Astrocyte of the spinal cord (primary cell): Measurements from ENCODE around the gene TEX54.

Experiments
- DNase-seq: peaks from one replicate; pipeline ENCODE4 v3.0.0; 2011; ENCODE audit warnings: low read depth, low spot score
- H3K4me3 ChIP-seq: 2 replicates; pipeline ENCODE4 v1.5.1; 2011; ENCODE audit warnings: low read depth, mild to moderate bottlenecking, low read length, moderate library complexity
- CTCF ChIP-seq: IDR thresholded peaks from 2 replicates; pipeline ENCODE4 v1.5.1; 2012; ENCODE audit warnings: low read depth, mild to moderate bottlenecking, low read length, inconsistent platforms
- in situ Hi-C: cut with HindIII; loops from 2 replicates; pipeline ENCODE4 v1.10.0; 2017; ENCODE audit warnings: low sequenced_read_pairs

The TEX54 gene

GRCh38 chr11:62832336-62833234, at the start of gene TEX54:
TSS of gene TEX54 (minus strand) at chr11:62832841.
- in situ Hi-C loops = no loop called here
- DNase-seq = no peak
- peak within 1 kb of the TSS; percentile 90 for H3K4me3 ChIP-seq
- no peak for TF ChIP-seq CTCF

- peak overlapping the region; percentile 99 for H3K4me3 ChIP-seq
- no peak for DNase-seq
- TF ChIP-seq CTCF = no peak
- in situ Hi-C loops = no loop called here
Observed at GRCh38 chr11:62882431-62882749, 49.7 kb upstream of the TEX54 start.

- no peak for TF ChIP-seq CTCF
- H3K4me3 ChIP-seq = peak overlapping the region; percentile 99
- in situ Hi-C loops = no loop called here
- DNase-seq = peak; percentile 99
Observed at GRCh38 chr11:62881579-62882430, 49.2 kb upstream of the TEX54 start.

GRCh38 chr11:62880803-62881578, 48.4 kb upstream of the TEX54 start, which contains the start of gene SLC3A2:
TSS of gene SLC3A2 (plus strand) at chr11:62880896. CDS start at chr11:62881024, 128 bp downstream.
- H3K4me3 ChIP-seq = peak within 1 kb of the TSS; percentile 99
- in situ Hi-C loops = no loop called here
- TF ChIP-seq CTCF = peak; percentile 66
- DNase-seq = peak; percentile 91

GRCh38 chr11:62880231-62880802, 47.7 kb upstream of the TEX54 start:
- in situ Hi-C loops = no loop called here
- no peak for TF ChIP-seq CTCF
- peak; percentile 69 for DNase-seq
- peak overlapping the region; percentile 99 for H3K4me3 ChIP-seq
